ENCODE data around the gene NECAB2.

Gene NECAB2

GRCh38 chr16:84026606-84027005 lies 58.6 kb downstream of the NECAB2 start:
- no peak for DNase-seq (ENCODE audit: low spot score)

GRCh38 chr16:84027625-84028024 lies 59.6 kb downstream of the NECAB2 start:
- no peak for DNase-seq (ENCODE audit: low spot score)

- DNase-seq (ENCODE audit: low spot score), result no peak
Measured at GRCh38 chr16:84029297-84030047, 61.4 kb downstream of the NECAB2 start.

GRCh38 chr16:84031556-84031955 lies 63.5 kb downstream of the NECAB2 start:
- DNase-seq (ENCODE audit: low spot score), result no peak

- no peak for DNase-seq (ENCODE audit: low spot score)
Measured at GRCh38 chr16:84032458-84033178, 64.6 kb downstream of the NECAB2 start.

- no peak for DNase-seq (ENCODE audit: low spot score)
Measured at GRCh38 chr16:84033251-84034195, 65.5 kb downstream of the NECAB2 start.

- DNase-seq (ENCODE audit: low spot score), result no peak
Measured at GRCh38 chr16:84034516-84034915, 66.5 kb downstream of the NECAB2 start.

- DNase-seq (ENCODE audit: low spot score), result no peak
Measured at GRCh38 chr16:84036131-84036530, 68.1 kb downstream of the NECAB2 start.

- no peak for DNase-seq (ENCODE audit: low spot score)
Measured at GRCh38 chr16:84036982-84037425, 69.0 kb downstream of the NECAB2 start.

- DNase-seq (ENCODE audit: low spot score), result no peak
Measured at GRCh38 chr16:84038469-84038868, 70.4 kb downstream of the NECAB2 start.

GRCh38 chr16:84039696-84040095 lies 71.7 kb downstream of the NECAB2 start:
- DNase-seq (ENCODE audit: low spot score), result no peak

- no peak for DNase-seq (ENCODE audit: low spot score)
Measured at GRCh38 chr16:84040226-84040822, 72.3 kb downstream of the NECAB2 start.

- DNase-seq (ENCODE audit: low spot score), result peak; percentile 61
Measured at GRCh38 chr16:84040823-84041820, 73.1 kb downstream of the NECAB2 start.

GRCh38 chr16:84041881-84042280 lies 73.8 kb downstream of the NECAB2 start:
- no peak for DNase-seq (ENCODE audit: low spot score)

- no peak for DNase-seq (ENCODE audit: low spot score)
Measured at GRCh38 chr16:84042308-84042878, 74.3 kb downstream of the NECAB2 start, which contains the start of gene SLC38A8. Gene SLC38A8, minus strand, starts transcription at chr16:84042795. Its CDS starts 638 bp downstream, at chr16:84042157.

- no peak for DNase-seq (ENCODE audit: low spot score)
Measured at GRCh38 chr16:84042879-84043485, 74.9 kb downstream of the NECAB2 start.

GRCh38 chr16:84043486-84044117 lies 75.6 kb downstream of the NECAB2 start:
- no peak for DNase-seq (ENCODE audit: low spot score)

GRCh38 chr16:84044118-84044488 lies 76.1 kb downstream of the NECAB2 start:
- peak; percentile 38 for DNase-seq (ENCODE audit: low spot score)
